Activated CD4-positive, alpha-beta T cell treated with anti-CD3 and anti-CD28 coated beads, Interleukin-2, Interleukin-6, amounts not matched to agents 100 ng/mL and 50 ng/mL, durations not matched to agents 16 hours and 8 hours (primary cell): ENCODE data around the gene CUTA.
A peak's percentile ranks its signal among the peaks of the same experiment; 100 is the strongest.

ENCODE experiments used
- DNase-seq: peaks from one replicate; pipeline ENCODE4 v3.0.0-alpha.2; 2020

The CUTA gene

GRCh38 chr6:33438978-33439594 is 21.2 kb upstream of the CUTA start:
- DNase-seq: no peak

GRCh38 chr6:33437666-33438065 is 19.8 kb upstream of the CUTA start:
- DNase-seq: no peak

DNA sequence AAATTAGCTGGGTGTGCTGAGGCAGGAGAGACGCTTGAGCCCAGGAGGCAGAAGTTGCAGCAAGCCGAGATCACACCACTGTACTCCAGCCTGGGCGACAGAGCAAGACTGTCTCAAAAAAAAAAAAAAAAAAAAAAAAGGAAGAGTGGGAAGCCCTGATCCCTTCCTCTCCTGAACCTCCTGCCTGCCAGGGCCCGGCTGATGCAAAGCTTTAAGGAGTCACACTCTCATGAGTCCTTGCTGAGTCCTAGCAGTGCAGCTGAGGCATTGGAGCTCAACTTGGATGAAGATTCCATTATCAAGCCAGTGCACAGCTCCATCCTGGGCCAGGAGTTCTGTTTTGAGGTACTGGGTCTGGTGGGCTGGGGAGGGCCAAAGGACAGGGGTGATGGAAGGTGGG is 17.1 kb upstream of the CUTA start:
- no peak for DNase-seq

GRCh38 chr6:33433544-33434191 is 15.8 kb upstream of the CUTA start:
- no peak for DNase-seq

GRCh38 chr6:33433001-33433543 is 15.2 kb upstream of the CUTA start:
- no peak for DNase-seq

DNA sequence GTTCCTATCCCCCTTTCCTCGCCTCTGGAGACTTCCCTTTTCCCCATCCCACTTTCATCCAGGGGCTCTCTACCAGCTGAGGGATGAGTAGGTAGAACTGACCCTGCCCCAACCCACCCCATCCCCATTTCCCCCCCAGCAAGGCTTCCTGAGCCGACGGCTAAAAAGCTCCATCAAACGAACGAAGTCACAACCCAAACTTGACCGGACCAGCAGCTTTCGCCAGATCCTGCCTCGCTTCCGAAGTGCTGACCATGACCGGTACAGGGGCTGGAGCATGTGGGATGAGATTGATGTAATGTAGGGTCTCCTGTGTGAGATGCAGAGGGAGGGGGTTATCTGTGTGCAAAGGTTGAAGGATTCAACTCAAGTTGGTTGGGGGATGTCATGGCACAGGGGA is 14.6 kb upstream of the CUTA start:
- no peak for DNase-seq

GRCh38 chr6:33431880-33432541 is 14.1 kb upstream of the CUTA start:
- no peak for DNase-seq

- DNase-seq: peak; percentile 83
Observed at GRCh38 chr6:33430991-33431879, 13.3 kb upstream of the CUTA start.

DNA sequence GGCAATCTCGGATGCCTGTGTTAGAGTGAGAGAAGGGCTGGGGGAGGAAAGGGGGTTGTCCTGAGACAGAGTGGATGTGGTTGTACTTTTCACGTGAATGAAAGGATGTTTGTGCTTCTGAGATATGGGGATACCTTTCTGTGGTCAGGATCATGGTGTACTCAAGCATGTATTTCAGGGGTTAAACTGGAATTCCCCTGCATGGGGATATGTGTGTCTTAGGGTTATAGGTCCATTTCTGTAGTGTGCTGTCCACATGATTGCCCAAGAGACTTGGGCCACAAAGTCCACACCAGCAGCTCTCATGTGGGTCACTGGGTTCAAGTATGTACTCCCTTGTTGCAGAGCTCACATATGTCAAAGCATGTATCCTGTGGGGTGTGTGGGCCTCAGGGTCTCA is 12.4 kb upstream of the CUTA start:
- DNase-seq: peak; percentile 33

DNA sequence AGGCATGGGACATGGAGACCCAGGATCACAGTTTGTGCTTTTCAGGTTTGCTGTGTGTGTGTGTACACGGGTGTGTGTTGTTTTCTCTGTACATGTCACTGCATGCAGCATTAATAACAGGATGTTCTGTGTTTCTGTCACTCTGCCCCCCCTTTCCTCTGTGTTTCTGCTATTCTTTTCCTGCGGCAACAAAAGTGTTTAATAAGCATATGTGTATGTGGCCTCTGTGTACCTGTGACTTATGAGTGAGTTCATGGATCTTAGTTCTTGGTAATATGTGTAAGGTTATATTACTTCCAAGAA is 11.8 kb upstream of the CUTA start:
- peak; percentile 37 for DNase-seq

- no peak for DNase-seq
Observed at GRCh38 chr6:33428966-33429749, 11.3 kb upstream of the CUTA start.

GRCh38 chr6:33428224-33428965 is 10.5 kb upstream of the CUTA start:
- peak; percentile 66 for DNase-seq

DNA sequence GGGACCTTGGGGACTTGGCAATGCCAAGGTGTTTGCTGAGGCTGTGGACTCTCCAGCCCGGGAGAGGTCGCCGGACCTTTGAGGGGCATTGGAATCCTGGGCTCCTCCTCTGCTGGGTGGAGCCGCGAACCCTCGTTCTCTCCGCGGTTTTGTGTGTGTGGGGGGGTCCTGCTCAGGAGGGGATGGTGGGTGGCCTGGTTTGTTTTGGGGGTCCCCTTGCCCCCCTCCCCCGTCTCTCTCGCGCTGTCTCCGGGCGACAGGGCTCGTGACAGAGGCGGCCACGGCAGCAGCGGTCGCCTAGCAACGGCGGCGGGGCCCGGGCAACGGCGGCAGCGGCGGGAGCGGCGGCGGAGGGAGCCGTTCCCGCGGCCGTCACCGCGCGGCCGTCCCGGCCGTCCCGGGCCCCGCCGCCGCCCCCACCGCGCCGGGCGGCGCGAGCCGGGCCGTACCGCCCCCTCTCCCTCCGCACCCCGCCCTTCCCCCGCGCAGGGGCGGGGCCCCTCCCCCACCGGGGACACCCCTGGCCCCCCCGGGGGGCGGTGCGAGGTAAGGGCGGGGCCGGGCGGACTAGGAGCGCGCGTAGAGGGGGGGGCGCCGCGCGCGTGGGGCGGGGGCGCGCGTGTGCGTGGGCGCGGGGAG is 9.8 kb upstream of the CUTA start:
- peak; percentile 55 for DNase-seq

DNA sequence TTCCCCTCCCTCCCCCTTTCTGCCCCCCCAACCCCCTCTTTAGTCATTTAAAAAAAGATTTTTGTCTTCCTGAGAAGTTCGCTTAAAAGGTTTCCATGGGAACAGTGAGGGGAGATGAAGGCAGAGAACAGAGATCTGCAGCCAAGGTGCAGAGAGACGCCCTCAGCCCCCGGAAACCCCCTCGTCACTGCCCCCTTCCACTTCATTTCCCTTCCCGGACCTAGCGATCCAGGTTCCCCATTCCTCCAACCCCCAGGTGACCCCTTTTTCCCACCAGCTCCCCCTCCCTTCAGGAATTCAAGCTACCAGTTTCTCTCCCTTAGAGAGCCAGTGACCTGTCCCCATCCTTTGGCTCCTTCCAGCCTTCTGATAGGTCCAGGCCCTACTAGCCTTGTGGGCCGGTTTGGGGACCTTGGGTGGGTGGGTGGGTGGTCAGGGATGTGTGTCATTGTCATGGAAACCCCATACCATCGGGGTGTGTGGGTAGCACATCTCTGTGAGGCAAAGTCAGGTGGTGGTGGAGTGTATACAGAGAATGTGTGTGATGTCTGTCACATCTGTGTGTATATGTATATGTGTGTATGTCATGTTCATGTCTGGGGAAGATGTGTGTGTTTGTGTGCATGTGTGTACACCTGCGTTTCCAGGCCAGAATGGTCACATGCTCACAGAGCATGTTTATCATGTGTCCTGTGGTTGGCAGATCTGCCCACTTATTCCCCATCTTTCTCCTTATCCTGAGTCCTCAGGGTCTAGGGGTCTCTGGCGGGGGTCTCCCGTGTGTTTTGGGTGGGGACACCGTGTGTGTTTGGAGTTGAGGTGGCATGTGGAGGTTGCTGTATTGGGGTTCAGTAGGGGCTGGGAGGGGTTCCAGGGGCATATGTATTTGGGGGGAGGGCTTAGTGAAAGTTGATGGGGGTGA is 8.9 kb upstream of the CUTA start:
- DNase-seq: peak; percentile 36

DNA sequence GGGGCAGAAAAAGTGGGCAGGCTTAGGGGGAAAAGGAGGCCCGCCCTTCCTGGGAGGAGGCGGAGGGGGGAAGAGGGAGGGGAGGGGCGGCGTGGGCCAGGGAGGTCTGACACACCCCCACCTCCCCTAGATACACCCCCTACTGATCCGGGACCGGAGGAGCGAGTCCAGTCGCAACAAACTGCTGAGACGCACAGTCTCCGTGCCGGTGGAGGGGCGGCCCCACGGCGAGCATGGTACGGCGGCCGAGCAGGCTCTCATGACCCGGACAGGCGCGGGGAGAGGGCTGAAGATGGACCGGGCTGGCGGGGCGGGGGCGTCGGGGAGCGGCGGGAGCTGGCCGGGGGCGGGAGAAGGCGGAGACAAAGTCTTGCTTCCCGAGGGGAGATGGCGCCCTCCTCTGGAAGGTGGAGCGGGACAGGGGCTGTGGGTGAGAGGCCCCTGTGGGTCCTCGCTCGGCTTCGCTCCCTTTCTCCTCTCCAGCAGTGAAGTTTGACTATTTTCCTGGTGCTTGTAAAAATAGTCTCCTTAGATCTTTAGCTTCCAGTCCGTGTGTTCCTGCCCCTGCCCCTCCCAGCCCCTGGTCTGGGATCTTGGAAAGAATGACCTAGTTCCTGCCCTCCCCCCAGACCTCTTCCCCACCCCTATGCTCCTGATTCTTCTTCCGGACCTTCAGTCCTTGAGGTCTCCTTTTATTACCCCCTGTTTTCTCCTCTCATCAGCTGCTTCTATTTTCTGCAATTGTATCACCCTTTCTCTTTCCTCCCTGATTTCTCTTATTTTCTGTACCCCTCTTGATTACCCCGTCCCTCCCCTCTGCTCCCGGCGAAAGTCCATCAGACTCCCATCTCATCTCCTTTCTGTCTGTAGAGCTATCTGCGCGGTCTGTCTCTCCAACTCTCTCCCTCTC is 8.0 kb upstream of the CUTA start:
- DNase-seq: peak; percentile 87

DNA sequence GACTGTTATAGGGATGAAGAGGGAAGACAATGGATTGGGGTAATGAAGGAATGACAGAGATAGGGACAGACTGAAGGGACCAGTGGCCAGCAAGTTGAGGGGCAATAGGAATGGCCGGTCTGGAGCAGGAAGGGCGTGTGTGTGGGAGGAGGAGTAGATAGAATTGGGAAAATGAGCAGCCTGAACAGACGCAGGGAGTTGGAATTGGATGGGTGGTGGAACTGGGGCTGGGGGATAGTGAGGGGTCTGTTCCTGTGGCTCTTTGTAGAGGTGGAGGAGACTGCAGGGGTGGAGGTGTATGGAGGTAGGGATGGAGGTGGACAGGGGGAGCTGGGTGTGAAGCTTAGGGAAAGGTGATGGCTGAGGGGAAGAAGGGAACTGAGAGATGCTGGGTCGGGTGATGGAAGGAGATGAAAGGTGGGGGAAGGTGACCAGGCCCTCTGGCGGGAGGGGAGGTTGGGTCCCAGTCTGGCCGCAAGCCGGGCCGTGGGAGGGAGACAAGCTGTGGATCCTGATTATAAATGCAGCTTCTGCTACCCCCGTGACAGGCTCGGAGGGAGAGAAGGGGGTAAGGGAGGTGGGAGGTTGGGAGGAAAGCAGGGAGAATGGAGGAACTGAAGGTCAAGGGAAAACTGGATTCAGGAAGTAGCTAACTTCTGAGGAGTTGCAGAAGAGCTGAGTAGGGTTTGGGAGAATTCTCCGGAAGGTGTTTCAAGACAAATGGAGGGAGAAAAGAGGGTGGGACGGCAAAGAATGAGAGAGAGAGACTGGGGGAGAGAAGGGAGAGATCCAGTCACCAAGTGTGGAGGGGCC is 7.2 kb upstream of the CUTA start:
- no peak for DNase-seq

DNA sequence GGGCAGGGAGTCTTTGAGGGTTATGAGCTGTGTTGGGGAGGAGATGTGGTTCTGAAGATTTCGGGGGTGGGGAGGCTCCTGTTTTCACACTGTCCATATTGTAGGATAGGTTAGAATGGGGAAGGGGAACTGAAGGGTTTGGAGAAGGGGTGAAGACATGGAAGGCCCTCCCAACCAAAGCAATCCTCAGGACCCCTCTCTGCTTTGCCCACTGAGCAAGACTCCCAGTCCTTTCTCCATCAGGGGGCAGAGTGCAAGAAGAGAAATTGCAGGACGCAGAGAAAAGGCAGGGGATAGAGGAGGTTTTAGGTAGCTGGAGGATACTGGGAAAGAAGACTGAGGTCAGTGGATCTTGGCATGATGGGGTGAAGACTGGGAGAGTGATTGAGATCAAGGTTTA is 5.9 kb upstream of the CUTA start:
- no peak for DNase-seq

DNA sequence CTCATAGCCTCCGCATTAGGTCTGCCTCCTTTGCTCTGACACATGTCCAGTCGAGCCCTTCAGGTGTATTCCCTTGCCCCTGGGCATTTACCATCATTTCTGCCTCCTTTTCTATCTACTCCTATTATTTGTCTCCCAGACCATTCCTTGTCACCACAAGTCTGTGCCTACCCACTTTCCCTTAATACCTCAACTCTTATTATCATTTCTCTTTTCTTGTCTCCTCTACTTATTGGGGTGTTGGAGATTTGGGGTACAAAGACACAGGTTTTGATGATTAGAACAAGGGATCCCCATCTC is 3.4 kb upstream of the CUTA start:
- DNase-seq: no peak
